BJ (cell line): ENCODE data around the gene EDC4. TPM values are rescaled to one million over a fixed set of nuclear protein-coding genes. Genes with fewer than 3 reads are reported as not detected.

ENCODE experiments used
- CTCF ChIA-PET: fragments of 350-600 bp; formaldehyde crosslinking; extraction: SDS; loops from one replicate; lab custom pipeline; 2021; ENCODE audit warnings: antibody characterized with exemption, inconsistent platforms; lab: Yijun Ruan, JAX
- POLR2A ChIA-PET: fragments of 300-600 bp; sonication (Branson Sonifier 250); formaldehyde crosslinking; extraction: SDS; loops from one replicate; lab custom pipeline; 2021; ENCODE audit warnings: antibody characterized with exemption; lab: Charles Lee
- DNase-seq: peaks from one replicate; pipeline ENCODE4 v3.0.0-alpha.2; 2011; ENCODE audit warnings: low read depth
- H3K27me3 ChIP-seq: 2 replicates; pipeline ENCODE4 v1.6.0; 2011; ENCODE audit warnings: low read length; ENCODE audit not compliant: control insufficient read depth, insufficient read depth
- H3K36me3 ChIP-seq: 2 replicates; pipeline ENCODE4 v1.5.1; 2011; ENCODE audit warnings: low read length; ENCODE audit not compliant: control insufficient read depth, insufficient read depth
- H3K4me3 ChIP-seq: 2 replicates; pipeline ENCODE4 v1.5.1; 2011; ENCODE audit warnings: low read depth, mild to moderate bottlenecking, control low read depth, low read length
- polyA plus RNA-seq: library from polyadenylated mRNA; depleted of rRNA; stranded (reverse); fragments of >200 nt; gene quantifications from 2 replicates; pipeline ENCODE4 v1.2.3, GENCODE V29; 2011
- TF ChIP-seq, protein P1 (sequence below): IDR thresholded peaks from 2 replicates; pipeline ENCODE4 v1.5.1; 2011; ENCODE audit warnings: low read depth, mild to moderate bottlenecking, control low read depth, inconsistent platforms, low read length, moderate library complexity; ENCODE audit not compliant: insufficient read depth

The EDC4 gene
- polyA plus RNA-seq, 1 experiment, result 27.4 TPM

DNA sequence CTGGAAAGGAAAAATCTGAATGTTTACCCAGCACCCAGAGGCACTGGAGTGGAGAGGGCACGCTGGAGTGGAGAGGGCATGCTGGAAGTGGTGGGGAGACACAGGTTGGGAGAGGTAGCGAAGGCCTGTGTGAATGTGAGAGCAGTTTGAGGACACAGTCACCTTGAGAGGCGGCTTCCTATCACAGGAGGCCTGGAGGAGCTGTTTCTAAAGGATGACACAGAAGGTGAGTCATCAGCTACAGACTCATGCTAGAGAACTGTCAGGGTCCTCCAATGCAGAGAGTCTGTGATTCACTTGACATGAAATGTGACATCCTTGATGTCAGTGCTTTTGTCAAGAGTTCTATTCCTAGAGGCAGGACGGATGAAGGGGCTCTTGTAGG is 45.0 kb downstream of the EDC4 start:
- Histone ChIP-seq H3K36me3 (peaks cover 9% of the 10 kb centered on the region), H3K4me3 (no peak overlapping the region), H3K27me3 (no peaks in the 10 kb centered on the region)
- TF ChIP-seq, protein P1, sequence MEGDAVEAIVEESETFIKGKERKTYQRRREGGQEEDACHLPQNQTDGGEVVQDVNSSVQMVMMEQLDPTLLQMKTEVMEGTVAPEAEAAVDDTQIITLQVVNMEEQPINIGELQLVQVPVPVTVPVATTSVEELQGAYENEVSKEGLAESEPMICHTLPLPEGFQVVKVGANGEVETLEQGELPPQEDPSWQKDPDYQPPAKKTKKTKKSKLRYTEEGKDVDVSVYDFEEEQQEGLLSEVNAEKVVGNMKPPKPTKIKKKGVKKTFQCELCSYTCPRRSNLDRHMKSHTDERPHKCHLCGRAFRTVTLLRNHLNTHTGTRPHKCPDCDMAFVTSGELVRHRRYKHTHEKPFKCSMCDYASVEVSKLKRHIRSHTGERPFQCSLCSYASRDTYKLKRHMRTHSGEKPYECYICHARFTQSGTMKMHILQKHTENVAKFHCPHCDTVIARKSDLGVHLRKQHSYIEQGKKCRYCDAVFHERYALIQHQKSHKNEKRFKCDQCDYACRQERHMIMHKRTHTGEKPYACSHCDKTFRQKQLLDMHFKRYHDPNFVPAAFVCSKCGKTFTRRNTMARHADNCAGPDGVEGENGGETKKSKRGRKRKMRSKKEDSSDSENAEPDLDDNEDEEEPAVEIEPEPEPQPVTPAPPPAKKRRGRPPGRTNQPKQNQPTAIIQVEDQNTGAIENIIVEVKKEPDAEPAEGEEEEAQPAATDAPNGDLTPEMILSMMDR, result no peak
- ChIA-PET CTCF (interaction anchor here (1.0 to 3.9 kb wide), 5 partner anchors 10 to 246 kb away, joined by 4 to 19 read pairs (median 5); partner anchors contain the start of gene NRN1L), POLR2A (interaction anchor here (0.6 kb wide), 1 partner anchor 18 kb away, joined by 3 read pairs; no protein-coding TSS in a partner anchor)
- no peak for DNase-seq

DNA sequence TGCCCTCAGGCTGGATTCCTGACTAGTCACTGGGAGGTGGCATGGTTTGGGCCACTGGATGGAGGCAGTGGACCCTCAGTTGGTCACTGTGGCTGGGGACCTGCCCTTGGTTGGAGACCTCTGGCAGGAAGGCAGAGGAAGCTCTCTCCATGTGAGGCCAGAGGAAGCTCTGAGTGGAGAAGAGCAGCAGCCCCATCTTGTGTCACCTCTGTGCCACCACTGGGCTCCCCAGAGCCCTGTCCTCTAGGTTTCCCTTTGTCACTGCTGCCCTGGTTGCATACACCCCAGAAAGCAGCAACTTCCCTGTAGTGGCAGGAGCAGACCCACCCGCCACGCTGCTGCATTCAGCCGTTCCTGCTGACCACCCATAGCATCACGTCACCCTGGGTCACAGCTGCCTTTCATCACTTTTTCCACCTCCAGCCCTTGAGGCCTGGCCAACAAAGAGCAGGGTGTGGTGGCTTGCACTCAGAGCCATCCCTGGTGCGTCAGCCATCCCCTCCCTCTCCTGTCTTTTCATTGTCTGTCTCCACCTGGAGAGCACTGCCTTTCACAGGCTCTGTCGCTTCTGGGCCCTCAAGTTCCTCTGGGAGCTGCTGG is 46.9 kb downstream of the EDC4 start:
- CTCF ChIA-PET, result interaction anchor here (1.8 to 4.8 kb wide), 4 partner anchors 9 to 247 kb away, joined by 5 to 26 read pairs (median 14); partner anchors contain the start of gene NRN1L
- DNase-seq, result no peak
- POLR2A ChIA-PET, result no interaction called here
- no peak overlapping the region for H3K4me3 ChIP-seq
- H3K27me3 ChIP-seq, result no peaks in the 10 kb centered on the region
- H3K36me3 ChIP-seq, result peaks cover 15% of the 10 kb centered on the region
- TF ChIP-seq, protein P1, result no peak

DNA sequence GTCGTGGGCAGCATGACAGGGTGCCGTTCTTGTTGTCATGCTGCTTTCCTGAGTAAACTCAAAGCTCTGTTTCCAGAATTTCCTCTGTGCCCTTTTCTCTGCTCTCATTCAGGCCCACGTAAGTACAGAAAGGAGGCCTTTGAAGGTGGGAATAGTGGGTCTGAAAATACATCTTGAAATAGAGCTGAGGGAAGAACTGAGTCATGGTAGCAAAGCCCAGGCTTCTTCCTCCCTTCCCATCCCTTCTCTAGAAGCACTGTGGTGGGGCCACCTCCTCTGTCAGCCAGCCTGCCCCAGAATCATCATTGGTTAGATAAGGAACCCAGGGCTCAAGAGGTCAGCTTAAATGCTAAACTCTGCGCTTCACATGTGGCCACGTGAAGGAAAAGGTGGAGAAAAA is 49.4 kb downstream of the EDC4 start:
- ChIA-PET POLR2A (no interaction called here), CTCF (interaction anchor here (0.8 to 4.8 kb wide), 3 partner anchors 9 to 106 kb away, joined by 3 to 26 read pairs (median 6); partner anchors contain the start of gene NRN1L)
- no peaks in the 10 kb centered on the region for H3K27me3 ChIP-seq
- TF ChIP-seq, protein P1, result no peak
- peaks cover 15% of the 10 kb centered on the region for H3K36me3 ChIP-seq
- no peak for DNase-seq
- no peak overlapping the region for H3K4me3 ChIP-seq

DNA sequence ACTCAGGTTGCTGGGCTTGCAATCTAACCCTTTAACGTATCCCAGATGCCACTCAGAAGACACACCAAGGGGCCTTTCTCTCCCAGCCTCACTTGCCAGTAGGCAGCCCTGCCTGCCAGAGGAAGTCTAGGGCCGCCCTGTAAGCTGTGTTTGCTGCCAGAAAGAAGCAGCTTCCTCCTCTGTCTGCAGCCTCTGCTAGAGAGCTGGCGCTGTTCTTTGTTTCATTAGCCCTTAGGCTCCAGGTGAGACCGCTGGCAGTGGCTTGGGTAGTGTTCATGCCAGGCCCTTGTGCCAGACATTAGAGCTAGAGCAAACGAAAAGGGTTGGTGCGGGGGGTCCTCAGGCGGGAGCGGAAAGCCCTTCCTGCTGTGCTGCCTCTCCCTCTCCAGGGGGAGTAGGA is 49.9 kb downstream of the EDC4 start:
- no peaks in the 10 kb centered on the region for H3K27me3 ChIP-seq
- POLR2A ChIA-PET, result no interaction called here
- peaks cover 19% of the 10 kb centered on the region for H3K36me3 ChIP-seq
- CTCF ChIA-PET, result interaction anchor here (0.7 to 5.1 kb wide), 5 partner anchors 10 to 250 kb away, joined by 3 to 26 read pairs (median 6); partner anchors contain the start of gene NRN1L
- no peak overlapping the region for H3K4me3 ChIP-seq
- no peak for DNase-seq
- TF ChIP-seq, protein P1, result no peak

DNA sequence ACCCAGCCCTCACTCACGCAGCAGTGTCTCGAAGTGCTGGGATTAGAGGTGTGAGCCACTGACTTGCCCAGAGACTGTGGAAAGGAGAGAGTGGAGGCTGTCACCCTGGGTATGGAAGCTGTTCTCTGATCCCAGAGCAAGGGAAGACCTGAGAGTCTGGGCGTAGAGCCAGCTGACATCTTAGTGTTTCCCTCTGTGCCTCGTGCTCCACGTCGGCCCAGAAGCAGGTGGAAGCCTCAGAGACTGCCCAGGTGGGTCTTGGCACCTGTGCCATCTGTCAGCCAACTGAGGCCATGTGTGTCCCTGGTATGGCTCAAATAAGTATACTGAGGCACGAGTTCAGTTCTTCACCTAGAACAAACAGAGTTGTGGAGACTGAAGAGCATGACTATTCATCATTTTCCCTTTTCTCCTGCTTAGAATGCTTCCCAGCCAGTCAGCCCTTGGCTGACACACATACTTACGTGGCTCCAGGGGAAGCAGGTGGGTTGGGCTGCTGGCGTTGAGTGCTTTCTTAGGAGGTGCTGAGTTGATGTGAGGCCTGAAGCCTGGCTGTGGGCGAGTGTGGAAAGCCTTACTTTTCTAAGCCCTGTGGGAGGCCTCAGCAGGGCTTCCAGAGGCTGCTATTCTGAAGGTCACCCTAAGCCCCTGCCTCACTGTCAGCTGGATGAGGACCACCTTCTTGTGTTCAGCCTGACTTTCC is 50.7 kb downstream of the EDC4 start:
- H3K36me3 ChIP-seq, result peaks cover 22% of the 10 kb centered on the region
- CTCF ChIA-PET, result interaction anchor here (0.7 to 5.1 kb wide), 4 partner anchors 15 to 403 kb away, joined by 3 to 26 read pairs (median 16); partner anchors contain the start of gene NRN1L

More for the DNA sequence above, 50.7 kb downstream of the EDC4 start:
- no peaks in the 10 kb centered on the region for H3K27me3 ChIP-seq
- TF ChIP-seq, protein P1, result no peak
- DNase-seq, result no peak
- POLR2A ChIA-PET, result no interaction called here
- no peak overlapping the region for H3K4me3 ChIP-seq
